Posterior vena cava (tissue), 2 donors: ENCODE data around the gene SLC19A1. TPM values are rescaled to one million over a fixed set of nuclear protein-coding genes. Genes with fewer than 3 reads are reported as not detected.
A peak's percentile ranks its signal among the peaks of the same experiment; 100 is the strongest.
"Not testable (repeated sequence)": the region's sequence is repeated elsewhere in the genome, so short reads cannot be mapped to it uniquely, and the experiment has no call there.

Source experiments
- DNase-seq: peaks from one replicate; pipeline ENCODE4 v3.0.0-alpha.2; 2020; ENCODE audit warnings: low spot score
- intact Hi-C, 2 donors: fragments of 100-400 bp; cut with DNase I; formaldehyde crosslinking; loops; one replicate each; pipeline versions ENCODE4 v1.14.1 to v1.14.2; 2022 to 2023
- total RNA-seq, 2 donors: library from RNA; stranded (reverse); fragmentation: NEBNext Ultra II Directional; extraction: Animal tissue kit (Norgen Biotek cat#: 25700); gene quantifications; one replicate each; pipeline ENCODE4 v1.2.1, GENCODE V29; 2021
- donor health status: DM: yes; HTN: yes; CAD: no.
- donor health status: DM: yes; HTN: yes; CAD: no.

The SLC19A1 gene
- total RNA-seq, 2 donors from 2014 or later: 4.5 to 6.5 TPM

- peak; percentile 50 for DNase-seq
- intact Hi-C loops: no loop called here
Observed at GRCh38 chr21:45578176-45578801, 36.0 kb upstream of the SLC19A1 start.

- DNase-seq: peak; percentile 62
- intact Hi-C loops: no loop called here
Observed at GRCh38 chr21:45577801-45578175, 35.5 kb upstream of the SLC19A1 start.

- DNase-seq: peak; percentile 58
- intact Hi-C loops: no loop called here
Observed at GRCh38 chr21:45576838-45577737, 34.8 kb upstream of the SLC19A1 start.

GRCh38 chr21:45575993-45576837, 34.0 kb upstream of the SLC19A1 start:
- DNase-seq: peak; percentile 50
- intact Hi-C loops: no loop called here

- intact Hi-C loops: no loop called here
- peak; percentile 52 for DNase-seq
Observed at GRCh38 chr21:45575304-45575992, 33.2 kb upstream of the SLC19A1 start.

- DNase-seq: peak; percentile 47
- intact Hi-C loops: no loop called here
Observed at GRCh38 chr21:45574691-45575090, 32.5 kb upstream of the SLC19A1 start.

- peak; percentile 72 for DNase-seq
- intact Hi-C loops: no loop called here
Observed at GRCh38 chr21:45574081-45574501, 31.9 kb upstream of the SLC19A1 start.

- intact Hi-C loops: no loop called here
- DNase-seq: peak; percentile 51
Observed at GRCh38 chr21:45573452-45574035, 31.3 kb upstream of the SLC19A1 start.

GRCh38 chr21:45572783-45573451, 30.7 kb upstream of the SLC19A1 start:
- peak; percentile 42 for DNase-seq
- intact Hi-C loops: no loop called here

- no peak for DNase-seq
- intact Hi-C loops: no loop called here
Observed at GRCh38 chr21:45572231-45572630, 30.0 kb upstream of the SLC19A1 start.

- intact Hi-C loops: no loop called here
- no peak for DNase-seq
Observed at GRCh38 chr21:45571641-45572040, 29.4 kb upstream of the SLC19A1 start.

- intact Hi-C loops: no loop called here
- DNase-seq: no peak
Observed at GRCh38 chr21:45570826-45571601, 28.8 kb upstream of the SLC19A1 start.

GRCh38 chr21:45570071-45570470, 27.8 kb upstream of the SLC19A1 start:
- no peak for DNase-seq
- intact Hi-C loops: no loop called here

- intact Hi-C loops: no loop called here
- DNase-seq: no peak
Observed at GRCh38 chr21:45568383-45568782, 26.1 kb upstream of the SLC19A1 start.

GRCh38 chr21:45564137-45564536, 21.9 kb upstream of the SLC19A1 start:
- DNase-seq, intact Hi-C loops: not testable (repeated sequence)

- intact Hi-C loops: no loop called here
- peak; percentile 44 for DNase-seq
Observed at GRCh38 chr21:45562965-45563364, 20.7 kb upstream of the SLC19A1 start.

- intact Hi-C loops: no loop called here
- peak; percentile 42 for DNase-seq
Observed at GRCh38 chr21:45562402-45562801, 20.2 kb upstream of the SLC19A1 start.

- intact Hi-C loops: not testable (repeated sequence)
- peak; percentile 49 for DNase-seq
Observed at GRCh38 chr21:45561241-45561640, 19.0 kb upstream of the SLC19A1 start.
